Measurements from ENCODE around the gene SELENOW.
"Not testable (repeated sequence)": the region's sequence is repeated elsewhere in the genome, so short reads cannot be mapped to it uniquely, and the experiment has no call there.

Gene SELENOW

DNA sequence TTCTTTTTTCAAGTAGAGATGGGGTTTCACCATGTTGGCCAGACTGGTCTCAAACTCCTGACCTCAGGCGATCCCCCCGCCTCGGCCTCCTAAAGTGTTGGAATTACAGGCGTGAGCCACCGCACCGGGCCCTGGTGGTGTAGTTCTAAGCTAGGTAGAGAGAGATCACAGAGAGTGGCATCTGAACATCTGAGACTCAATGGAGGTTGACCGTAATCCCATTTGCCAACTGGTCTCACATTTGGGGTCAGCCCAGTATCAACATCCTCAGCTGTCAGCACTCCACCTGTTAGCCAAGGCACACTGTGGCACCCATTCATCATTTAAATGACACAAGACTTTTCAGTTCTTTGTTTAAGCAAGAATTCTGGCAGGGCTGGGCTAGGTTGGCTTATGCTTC, 8.1 kb downstream of the SELENOW start:
- no peak for DNase-seq

DNA sequence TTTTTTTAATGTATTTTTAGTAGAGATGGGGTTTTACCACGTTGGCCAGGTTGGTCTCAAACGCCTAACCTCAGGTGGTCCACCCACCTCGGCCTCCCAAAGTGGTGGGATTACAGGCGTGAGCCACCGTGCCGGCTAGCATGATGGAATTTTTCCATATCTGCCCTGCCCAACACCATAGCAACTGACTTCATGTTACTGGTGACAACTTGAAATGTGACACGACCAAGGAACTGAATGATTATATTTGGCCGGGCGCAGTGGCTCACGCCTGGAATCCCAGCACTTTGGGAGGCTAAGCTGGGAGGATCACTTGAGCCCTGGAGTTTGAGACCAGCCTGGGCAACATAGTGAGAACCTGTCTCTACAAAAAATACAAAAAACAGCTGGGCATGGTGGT, 8.8 kb downstream of the SELENOW start:
- not testable (repeated sequence) for DNase-seq

GRCh38 chr19:47789811-47790210, 11.3 kb downstream of the SELENOW start:
- not testable (repeated sequence) for DNase-seq

DNA sequence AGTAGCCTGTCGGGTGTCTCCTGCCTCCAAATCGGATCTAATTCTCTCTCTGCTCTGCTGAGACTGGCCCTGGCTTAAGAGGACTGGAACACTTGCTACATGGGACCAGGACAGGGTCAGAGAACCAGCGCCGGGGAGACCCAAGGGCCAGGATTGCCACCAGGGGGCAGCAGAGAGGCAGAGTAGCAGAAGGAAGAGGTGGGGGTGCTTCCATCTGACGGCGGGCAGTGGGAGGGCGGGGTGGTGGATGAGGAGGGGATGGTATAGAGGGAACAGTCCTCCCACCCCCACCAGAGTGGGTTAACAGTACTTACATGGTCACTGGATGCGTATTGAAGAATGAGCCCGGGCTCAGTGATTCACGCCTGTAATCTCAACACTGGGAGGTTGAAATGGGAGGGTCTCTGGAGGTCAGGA, 11.9 kb downstream of the SELENOW start:
- DNase-seq, result no peak

DNA sequence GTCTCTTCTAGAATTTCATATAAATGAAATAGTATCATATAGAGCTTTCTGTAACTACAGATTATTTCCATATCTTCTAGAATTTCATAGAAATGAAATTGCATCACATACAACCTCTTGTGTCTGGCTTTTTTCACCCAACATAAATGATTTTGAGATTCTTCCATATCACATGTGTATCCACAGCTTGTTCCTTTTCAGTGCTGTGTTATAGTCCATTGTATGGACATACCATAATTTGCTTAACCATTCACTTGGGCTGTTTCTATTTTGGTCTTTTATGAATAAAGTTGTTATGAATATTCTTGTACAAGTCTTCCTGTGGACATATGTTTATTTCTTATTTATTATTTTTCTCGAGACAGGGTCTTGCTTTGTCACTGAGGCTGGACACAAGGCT, 14.1 kb downstream of the SELENOW start:
- DNase-seq, result no peak

GRCh38 chr19:47794526-47794925, 16.0 kb downstream of the SELENOW start:
- no peak for DNase-seq

GRCh38 chr19:47796785-47797184, 18.3 kb downstream of the SELENOW start:
- DNase-seq, result no peak

DNA sequence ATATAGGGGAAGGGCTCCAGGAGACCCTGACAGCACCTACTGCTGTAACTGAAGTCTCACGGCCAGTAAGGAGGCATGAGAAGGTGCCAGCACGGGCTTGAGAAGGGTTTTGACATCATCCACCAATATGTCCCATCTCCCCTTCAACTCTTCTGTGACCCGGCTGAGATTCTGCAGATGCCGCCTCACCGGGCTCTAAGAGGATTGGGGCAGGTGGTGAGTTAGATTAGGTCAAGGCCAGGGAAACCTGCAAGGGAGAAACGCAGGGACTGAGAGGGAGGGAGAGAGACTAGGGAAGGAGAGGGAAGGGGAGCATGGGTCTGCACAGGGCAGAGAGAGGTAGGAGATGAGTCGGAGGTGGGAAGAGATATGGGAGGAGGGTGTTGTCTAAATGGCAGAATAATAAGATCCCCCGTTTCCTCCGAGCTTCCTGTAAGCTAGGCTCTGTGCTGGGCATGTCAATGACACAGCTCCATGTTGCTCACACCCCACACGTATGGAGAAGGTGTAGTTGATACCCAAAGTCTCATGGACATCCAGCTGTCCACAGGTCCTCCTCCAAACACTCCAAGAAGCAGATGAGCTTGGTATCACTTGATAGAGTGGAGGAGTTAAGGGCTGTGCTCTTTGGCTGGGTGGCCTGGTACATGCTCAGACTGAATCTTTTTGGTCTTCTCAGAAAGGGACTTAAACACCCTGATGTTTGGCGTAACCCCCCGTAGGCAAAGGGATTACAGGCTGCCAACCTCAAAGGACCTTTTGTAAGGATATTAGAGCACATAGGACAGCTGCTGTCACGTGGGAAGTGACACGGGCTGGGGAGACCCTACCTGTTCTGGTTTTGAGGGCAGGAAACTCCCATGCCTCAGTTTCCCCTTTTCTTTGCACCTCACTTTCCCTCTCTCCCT, 19.7 kb downstream of the SELENOW start:
- no peak for DNase-seq

GRCh38 chr19:47798904-47799266, 20.4 kb downstream of the SELENOW start:
- DNase-seq, result no peak

GRCh38 chr19:47801270-47801669, 22.8 kb downstream of the SELENOW start:
- no peak for DNase-seq

- DNase-seq, result no peak
Observed at GRCh38 chr19:47802521-47803043, 24.1 kb downstream of the SELENOW start.

DNA sequence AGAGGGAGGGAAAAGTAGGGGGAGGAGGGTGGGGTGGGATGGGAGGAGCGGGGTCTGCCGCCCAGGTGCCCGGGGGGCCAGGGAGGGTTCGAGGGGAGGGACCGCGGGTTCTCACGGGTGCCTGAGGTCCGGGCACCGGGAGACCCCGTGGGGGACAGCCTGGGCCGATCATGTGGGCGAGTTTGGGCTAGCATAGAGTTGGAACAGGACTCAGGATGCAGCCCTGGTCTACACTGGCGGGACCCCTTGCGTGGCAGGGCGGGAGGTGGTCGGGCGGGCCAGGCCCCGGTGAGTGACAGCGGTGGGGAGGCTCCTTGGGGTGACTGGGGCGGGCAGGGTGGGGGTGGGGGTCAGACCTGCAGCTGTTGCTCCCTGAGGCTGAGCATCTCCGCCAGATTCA, 24.6 kb downstream of the SELENOW start:
- DNase-seq, result not testable (repeated sequence)

- DNase-seq, result not testable (repeated sequence)
Observed at GRCh38 chr19:47803671-47804070, 25.2 kb downstream of the SELENOW start.

GRCh38 chr19:47804451-47804850, 25.9 kb downstream of the SELENOW start, which contains the start of gene TPRX1:
TSS of gene TPRX1 (minus strand) at chr19:47804551. CDS start at chr19:47804539, 12 bp downstream.
- DNase-seq, result not testable (repeated sequence)

DNA sequence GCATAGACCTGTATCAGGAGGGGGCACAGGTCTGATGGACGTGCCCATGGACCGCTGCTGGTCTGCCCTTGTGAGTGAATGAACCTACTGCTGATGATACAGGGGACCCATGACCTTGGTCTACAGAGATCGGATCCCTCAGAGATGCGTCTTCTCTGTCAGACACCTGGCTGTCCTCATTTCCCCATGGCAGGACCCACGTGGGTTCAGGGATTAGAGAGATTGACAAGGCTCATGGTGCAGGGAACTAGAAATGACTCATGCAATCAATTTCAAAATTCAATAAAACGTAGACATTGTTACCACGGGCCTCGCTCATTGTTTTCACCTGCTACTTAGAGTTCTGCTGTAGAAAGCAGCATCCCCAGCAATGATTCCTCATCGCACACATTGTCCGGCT, 26.8 kb downstream of the SELENOW start:
- no peak for DNase-seq

DNA sequence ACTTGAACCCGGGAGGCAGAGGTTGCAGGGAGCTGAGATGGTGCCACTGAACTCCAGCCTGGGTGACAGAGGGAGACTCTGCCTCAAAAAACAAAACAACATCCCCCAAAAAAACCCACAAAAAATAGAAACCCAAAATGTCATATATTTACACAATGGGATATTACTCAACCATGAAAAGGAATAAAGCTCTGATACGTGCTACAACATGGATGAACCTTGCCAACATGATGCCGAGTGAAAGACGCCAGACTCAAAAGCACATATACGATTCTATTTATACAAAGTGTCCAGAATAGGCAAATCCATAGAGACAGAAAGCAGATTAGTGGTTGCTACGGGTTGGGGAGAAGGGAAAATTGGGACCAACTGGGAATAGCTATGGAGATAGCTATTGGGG, 27.9 kb downstream of the SELENOW start:
- DNase-seq, result no peak

- DNase-seq, result no peak
Observed at GRCh38 chr19:47813304-47813994, 34.9 kb downstream of the SELENOW start.

DNA sequence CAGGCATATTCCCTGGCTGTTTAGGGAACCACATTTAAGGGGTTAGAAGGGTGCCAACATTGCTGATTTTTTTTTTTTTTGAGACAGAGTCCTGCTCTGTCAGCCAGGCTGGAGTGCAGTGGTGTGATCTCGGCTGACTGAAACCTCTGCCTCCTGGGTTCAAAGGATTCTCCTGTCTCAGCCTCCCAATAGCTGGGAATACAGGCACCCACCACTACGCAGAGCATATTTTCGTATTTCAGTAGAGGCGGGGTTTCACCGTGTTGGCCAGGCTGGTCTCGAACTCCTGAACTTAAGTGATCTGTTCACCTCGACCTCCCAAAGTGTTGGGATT, 35.5 kb downstream of the SELENOW start:
- no peak for DNase-seq

- not testable (repeated sequence) for DNase-seq
Observed at GRCh38 chr19:47816270-47816669, 37.8 kb downstream of the SELENOW start.

DNA sequence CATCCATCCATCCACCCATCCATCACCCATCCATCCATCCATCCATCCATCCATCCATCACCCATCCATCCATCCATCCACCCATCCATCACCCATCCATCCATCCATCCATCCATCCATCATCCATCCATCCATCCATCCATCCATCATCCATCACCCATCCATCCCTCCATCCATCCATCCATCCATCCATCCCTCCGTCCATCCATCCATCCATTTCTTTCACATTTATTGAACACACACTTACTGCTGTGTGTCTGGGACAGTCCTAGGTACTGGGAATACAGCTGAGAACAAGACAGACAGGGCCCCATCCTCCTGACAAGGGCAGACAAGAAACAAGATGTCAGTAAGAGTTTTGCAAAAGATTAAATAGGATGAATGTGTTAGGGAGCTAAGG, 39.7 kb downstream of the SELENOW start:
- DNase-seq, result not testable (repeated sequence)

- no peak for DNase-seq
Observed at GRCh38 chr19:47819858-47820257, 41.4 kb downstream of the SELENOW start.

DNA sequence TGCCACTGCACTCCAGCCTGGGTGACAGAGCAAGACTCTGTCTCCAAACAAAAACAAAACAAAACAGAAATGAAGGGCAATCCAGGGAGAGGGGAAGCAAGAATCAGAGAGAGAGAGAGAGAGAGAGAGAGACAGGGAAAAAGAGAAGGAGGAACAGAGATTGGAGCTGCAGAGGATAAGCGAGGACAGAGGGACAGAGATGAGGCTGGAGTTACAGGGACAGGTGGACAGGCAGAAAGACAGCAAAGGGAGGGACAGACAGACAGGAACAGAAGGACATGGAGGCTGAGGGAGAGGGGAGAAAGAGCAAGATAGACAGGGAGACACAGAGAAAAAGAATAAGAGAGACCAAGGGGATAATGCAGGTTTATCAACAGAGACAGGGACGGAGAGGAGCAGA, 41.9 kb downstream of the SELENOW start:
- no peak for DNase-seq

- no peak for DNase-seq
Observed at GRCh38 chr19:47821460-47822020, 43.0 kb downstream of the SELENOW start, which contains the start of gene CRX. TSS of gene CRX (plus strand) at chr19:47821937. CDS start at chr19:47834444, 12,507 bp downstream.

- DNase-seq, result no peak
Observed at GRCh38 chr19:47824396-47824795, 45.9 kb downstream of the SELENOW start.

Measured in cortex of kidney (tissue), 1 donor.